Measurements from ENCODE around the gene GNAT1. TPM values are rescaled to one million over a fixed set of nuclear protein-coding genes. Genes with fewer than 3 reads are reported as not detected.

GNAT1 gene
- total and polyA plus RNA-seq, 2 of the 13 experiments (the other 11 are each of a cell fraction or from before 2014, with no cell fraction given), result 0.15 TPM; not detected in 1

- TF ChIP-seq, protein P1, sequence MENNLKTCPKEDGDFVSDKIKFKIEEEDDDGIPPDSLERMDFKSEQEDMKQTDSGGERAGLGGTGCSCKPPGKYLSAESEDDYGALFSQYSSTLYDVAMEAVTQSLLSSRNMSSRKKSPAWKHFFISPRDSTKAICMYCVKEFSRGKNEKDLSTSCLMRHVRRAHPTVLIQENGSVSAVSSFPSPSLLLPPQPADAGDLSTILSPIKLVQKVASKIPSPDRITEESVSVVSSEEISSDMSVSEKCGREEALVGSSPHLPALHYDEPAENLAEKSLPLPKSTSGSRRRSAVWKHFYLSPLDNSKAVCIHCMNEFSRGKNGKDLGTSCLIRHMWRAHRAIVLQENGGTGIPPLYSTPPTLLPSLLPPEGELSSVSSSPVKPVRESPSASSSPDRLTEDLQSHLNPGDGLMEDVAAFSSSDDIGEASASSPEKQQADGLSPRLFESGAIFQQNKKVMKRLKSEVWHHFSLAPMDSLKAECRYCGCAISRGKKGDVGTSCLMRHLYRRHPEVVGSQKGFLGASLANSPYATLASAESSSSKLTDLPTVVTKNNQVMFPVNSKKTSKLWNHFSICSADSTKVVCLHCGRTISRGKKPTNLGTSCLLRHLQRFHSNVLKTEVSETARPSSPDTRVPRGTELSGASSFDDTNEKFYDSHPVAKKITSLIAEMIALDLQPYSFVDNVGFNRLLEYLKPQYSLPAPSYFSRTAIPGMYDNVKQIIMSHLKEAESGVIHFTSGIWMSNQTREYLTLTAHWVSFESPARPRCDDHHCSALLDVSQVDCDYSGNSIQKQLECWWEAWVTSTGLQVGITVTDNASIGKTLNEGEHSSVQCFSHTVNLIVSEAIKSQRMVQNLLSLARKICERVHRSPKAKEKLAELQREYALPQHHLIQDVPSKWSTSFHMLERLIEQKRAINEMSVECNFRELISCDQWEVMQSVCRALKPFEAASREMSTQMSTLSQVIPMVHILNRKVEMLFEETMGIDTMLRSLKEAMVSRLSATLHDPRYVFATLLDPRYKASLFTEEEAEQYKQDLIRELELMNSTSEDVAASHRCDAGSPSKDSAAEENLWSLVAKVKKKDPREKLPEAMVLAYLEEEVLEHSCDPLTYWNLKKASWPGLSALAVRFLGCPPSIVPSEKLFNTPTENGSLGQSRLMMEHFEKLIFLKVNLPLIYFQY (CRISPR knock-in tag; IDR thresholded peaks at IDR 0.05; ENCODE audit: borderline replicate concordance), result peak; percentile 89
- no peak for TF ChIP-seq ZNF782 (CRISPR knock-in tag; IDR thresholded peaks at IDR 0.05; ENCODE audit: borderline replicate concordance)
- no peak for TF ChIP-seq SOX6 (IDR thresholded peaks at IDR 0.05)
- TF ChIP-seq SOX6 (CRISPR knock-in tag; IDR thresholded peaks at IDR 0.05), result peak; percentile 81
- TF ChIP-seq ZNF598 (CRISPR knock-in tag; IDR thresholded peaks at IDR 0.05; ENCODE audit: borderline replicate concordance), result no peak
- TF ChIP-seq, protein P2, sequence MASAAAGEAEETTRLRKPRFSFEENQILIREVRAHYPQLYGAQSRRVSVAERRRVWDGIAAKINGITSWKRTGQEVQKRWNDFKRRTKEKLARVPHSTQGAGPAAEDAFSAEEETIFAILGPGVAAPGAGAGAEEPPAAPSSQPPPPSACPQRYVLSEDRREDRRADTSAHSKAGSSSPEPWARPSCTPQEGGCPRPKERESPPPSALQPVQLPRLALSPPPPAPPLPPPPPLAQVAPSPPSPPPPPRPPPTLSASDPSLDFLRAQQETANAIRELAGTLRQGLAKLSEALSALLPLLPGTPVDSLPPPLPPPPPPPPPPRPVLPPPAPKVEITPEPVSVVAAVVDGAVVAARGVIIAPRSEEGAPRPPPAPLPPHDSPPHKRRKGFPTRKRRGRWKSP (CRISPR knock-in tag; IDR thresholded peaks at IDR 0.05), result peak; percentile 44; the same call in 1 of the 2 replicates
- TF ChIP-seq ZFP37 (CRISPR knock-in tag; IDR thresholded peaks at IDR 0.05; ENCODE audit: borderline replicate concordance), result 0 out of 2 replicates have a peak, but pooled peaks have one; percentile 8
- TF ChIP-seq PCBP1 (IDR thresholded peaks at IDR 0.05; ENCODE audit: borderline replicate concordance, low read depth, low read length), result no peak
- TF ChIP-seq PHF21A (CRISPR knock-in tag; IDR thresholded peaks at IDR 0.05), result peak; percentile 91
- TF ChIP-seq RBM22 (optimal IDR thresholded peaks at IDR 0.05; ENCODE audit: low read length), result no peak
- TF ChIP-seq, protein P3, sequence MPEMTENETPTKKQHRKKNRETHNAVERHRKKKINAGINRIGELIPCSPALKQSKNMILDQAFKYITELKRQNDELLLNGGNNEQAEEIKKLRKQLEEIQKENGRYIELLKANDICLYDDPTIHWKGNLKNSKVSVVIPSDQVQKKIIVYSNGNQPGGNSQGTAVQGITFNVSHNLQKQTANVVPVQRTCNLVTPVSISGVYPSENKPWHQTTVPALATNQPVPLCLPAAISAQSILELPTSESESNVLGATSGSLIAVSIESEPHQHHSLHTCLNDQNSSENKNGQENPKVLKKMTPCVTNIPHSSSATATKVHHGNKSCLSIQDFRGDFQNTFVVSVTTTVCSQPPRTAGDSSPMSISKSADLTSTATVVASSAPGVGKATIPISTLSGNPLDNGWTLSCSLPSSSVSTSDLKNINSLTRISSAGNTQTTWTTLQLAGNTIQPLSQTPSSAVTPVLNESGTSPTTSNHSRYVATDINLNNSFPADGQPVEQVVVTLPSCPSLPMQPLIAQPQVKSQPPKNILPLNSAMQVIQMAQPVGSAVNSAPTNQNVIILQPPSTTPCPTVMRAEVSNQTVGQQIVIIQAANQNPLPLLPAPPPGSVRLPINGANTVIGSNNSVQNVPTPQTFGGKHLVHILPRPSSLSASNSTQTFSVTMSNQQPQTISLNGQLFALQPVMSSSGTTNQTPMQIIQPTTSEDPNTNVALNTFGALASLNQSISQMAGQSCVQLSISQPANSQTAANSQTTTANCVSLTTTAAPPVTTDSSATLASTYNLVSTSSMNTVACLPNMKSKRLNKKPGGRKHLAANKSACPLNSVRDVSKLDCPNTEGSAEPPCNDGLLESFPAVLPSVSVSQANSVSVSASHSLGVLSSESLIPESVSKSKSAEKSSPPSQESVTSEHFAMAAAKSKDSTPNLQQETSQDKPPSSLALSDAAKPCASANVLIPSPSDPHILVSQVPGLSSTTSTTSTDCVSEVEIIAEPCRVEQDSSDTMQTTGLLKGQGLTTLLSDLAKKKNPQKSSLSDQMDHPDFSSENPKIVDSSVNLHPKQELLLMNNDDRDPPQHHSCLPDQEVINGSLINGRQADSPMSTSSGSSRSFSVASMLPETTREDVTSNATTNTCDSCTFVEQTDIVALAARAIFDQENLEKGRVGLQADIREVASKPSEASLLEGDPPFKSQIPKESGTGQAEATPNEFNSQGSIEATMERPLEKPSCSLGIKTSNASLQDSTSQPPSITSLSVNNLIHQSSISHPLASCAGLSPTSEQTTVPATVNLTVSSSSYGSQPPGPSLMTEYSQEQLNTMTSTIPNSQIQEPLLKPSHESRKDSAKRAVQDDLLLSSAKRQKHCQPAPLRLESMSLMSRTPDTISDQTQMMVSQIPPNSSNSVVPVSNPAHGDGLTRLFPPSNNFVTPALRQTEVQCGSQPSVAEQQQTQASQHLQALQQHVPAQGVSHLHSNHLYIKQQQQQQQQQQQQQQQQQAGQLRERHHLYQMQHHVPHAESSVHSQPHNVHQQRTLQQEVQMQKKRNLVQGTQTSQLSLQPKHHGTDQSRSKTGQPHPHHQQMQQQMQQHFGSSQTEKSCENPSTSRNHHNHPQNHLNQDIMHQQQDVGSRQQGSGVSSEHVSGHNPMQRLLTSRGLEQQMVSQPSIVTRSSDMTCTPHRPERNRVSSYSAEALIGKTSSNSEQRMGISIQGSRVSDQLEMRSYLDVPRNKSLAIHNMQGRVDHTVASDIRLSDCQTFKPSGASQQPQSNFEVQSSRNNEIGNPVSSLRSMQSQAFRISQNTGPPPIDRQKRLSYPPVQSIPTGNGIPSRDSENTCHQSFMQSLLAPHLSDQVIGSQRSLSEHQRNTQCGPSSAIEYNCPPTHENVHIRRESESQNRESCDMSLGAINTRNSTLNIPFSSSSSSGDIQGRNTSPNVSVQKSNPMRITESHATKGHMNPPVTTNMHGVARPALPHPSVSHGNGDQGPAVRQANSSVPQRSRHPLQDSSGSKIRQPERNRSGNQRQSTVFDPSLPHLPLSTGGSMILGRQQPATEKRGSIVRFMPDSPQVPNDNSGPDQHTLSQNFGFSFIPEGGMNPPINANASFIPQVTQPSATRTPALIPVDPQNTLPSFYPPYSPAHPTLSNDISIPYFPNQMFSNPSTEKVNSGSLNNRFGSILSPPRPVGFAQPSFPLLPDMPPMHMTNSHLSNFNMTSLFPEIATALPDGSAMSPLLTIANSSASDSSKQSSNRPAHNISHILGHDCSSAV (CRISPR knock-in tag; IDR thresholded peaks at IDR 0.05; ENCODE audit: borderline replicate concordance), result no peak
- TF ChIP-seq ZNF546 (CRISPR knock-in tag; conservative IDR thresholded peaks at IDR 0.05), result peak; percentile 53; the same call in 1 of the 2 replicates
- 0 out of 3 replicates have a peak, but pooled peaks have one; percentile 53 for TF ChIP-seq MXI1 (IDR thresholded peaks at IDR 0.05; ENCODE audit: borderline replicate concordance, low read depth, low read length)
- TF ChIP-seq FLYWCH1 (CRISPR knock-in tag; IDR thresholded peaks at IDR 0.05), result no peak
- TF ChIP-seq DPF2 (CRISPR knock-in tag; IDR thresholded peaks at IDR 0.05; ENCODE audit: borderline replicate concordance, low read depth), result no peak
- TF ChIP-seq ERF (CRISPR knock-in tag; IDR thresholded peaks at IDR 0.05), result peak; percentile 66; the same call in 1 of the 2 replicates
These were observed 11.9 kb downstream of the GNAT1 start (continued) for GRCh38 chr3:50203113-50203808.

Data from HepG2 (cell line).